ENCODE results near the gene MDK. TPM values are rescaled to one million over a fixed set of nuclear protein-coding genes. Genes with fewer than 3 reads are reported as not detected.

MDK gene
- total and polyA plus RNA-seq, 12 donors: 3.6 to 16.5 (median 5.3) TPM

GRCh38 chr11:46393231-46393616 is 11.8 kb downstream of the MDK start:
- no peaks in the 10 kb centered on the region for H3K9me3 ChIP-seq
- peaks cover 21 to 49% (median 40%) of the 10 kb centered on the region in 7 donors for H3K27me3 ChIP-seq
- no peak for ATAC-seq
- 78 to 82% methylated on average over 4 of the region's 4 CpGs for WGBS, 2 donors
- no peak overlapping the region for H3K27ac ChIP-seq
- peaks cover 19 to 43% (median 34%) of the 10 kb centered on the region in 9 donors for H3K4me1 ChIP-seq
- no peak for TF ChIP-seq CTCF (IDR thresholded peaks at IDR 0.05)
- no peak for DNase-seq
- intact Hi-C loops (cut with DNase I): loop anchor here in 3 of 10 donors (5.0 to 10.0 kb wide), 2 partner anchors 144 to 222 kb away; partner anchors contain the start of genes ATG13 (in 1 of the 3) and HARBI1 (in 1 of the 3)
- H3K36me3 ChIP-seq: peaks cover 0 to 28% (median 11%) of the 10 kb centered on the region in 9 donors
- peak overlapping the region in 3 of 10 donors; percentile 50 to 54 (median 50) for H3K4me3 ChIP-seq

GRCh38 chr11:46393759-46394158 is 12.3 kb downstream of the MDK start:
- 83 to 85% methylated on average over 4 of the region's 4 CpGs for WGBS, 2 donors
- no peak for DNase-seq
- H3K4me3 ChIP-seq: no peak overlapping the region
- H3K27ac ChIP-seq: no peak overlapping the region
- no peak for TF ChIP-seq CTCF (IDR thresholded peaks at IDR 0.05)
- H3K27me3 ChIP-seq: peaks cover 21 to 43% (median 36%) of the 10 kb centered on the region in 7 donors
- peaks cover 0 to 33% (median 11%) of the 10 kb centered on the region in 9 donors for H3K36me3 ChIP-seq
- intact Hi-C loops (cut with DNase I): loop anchor here in 3 of 10 donors (5.0 to 10.0 kb wide), 2 partner anchors 144 to 221 kb away; partner anchors contain the start of genes ATG13 (in 1 of the 3) and HARBI1 (in 1 of the 3)
- H3K4me1 ChIP-seq: peaks cover 19 to 40% (median 34%) of the 10 kb centered on the region in 9 donors
- H3K9me3 ChIP-seq: no peaks in the 10 kb centered on the region
- ATAC-seq: no peak

- intact Hi-C loops (cut with DNase I): loop anchor here in 1 of 10 donors (10.0 kb wide), 1 partner anchor 217 kb away; the partner anchor contains the start of genes ATG13 and HARBI1
- Histone ChIP-seq H3K4me3 (no peak overlapping the region), H3K9me3 (no peaks in the 10 kb centered on the region), H3K36me3 (peaks cover 0 to 53% (median 11%) of the 10 kb centered on the region in 9 donors), H3K27me3 (peaks cover 0 to 6% (median 0%) of the 10 kb centered on the region in 7 donors), H3K4me1 (peaks cover 0 to 16% (median 9%) of the 10 kb centered on the region in 9 donors), H3K27ac (no peak overlapping the region)
- 96 to 97% methylated on average over 19 of the region's 19 CpGs for WGBS, 2 donors
- DNase-seq: no peak
- ATAC-seq: no peak
- no peak for TF ChIP-seq CTCF (IDR thresholded peaks at IDR 0.05)
These were observed 16.1 kb downstream of the MDK start for GRCh38 chr11:46397526-46397925.

- no peak overlapping the region for H3K4me3 ChIP-seq
- no peak for TF ChIP-seq CTCF (IDR thresholded peaks at IDR 0.05)
- H3K9me3 ChIP-seq: no peaks in the 10 kb centered on the region
- H3K27me3 ChIP-seq: no peaks in the 10 kb centered on the region
- intact Hi-C loops (cut with DNase I): loop anchor here in 1 of 10 donors (5.0 kb wide), 1 partner anchor 209 kb away; no protein-coding TSS in a partner anchor
- WGBS, 2 donors: 44% methylated on average over 6 of the region's 6 CpGs
- H3K36me3 ChIP-seq: peaks cover 0 to 81% (median 26%) of the 10 kb centered on the region in 9 donors
- DNase-seq (peak in 1 of 2 donors; percentile 33), ATAC-seq (peak in 7 of 8 donors; percentile 38 to 76 (median 56))
- H3K27ac ChIP-seq: peak overlapping the region in 2 of 10 donors; percentile 1 to 44
- peaks cover 5 to 36% (median 16%) of the 10 kb centered on the region in 9 donors for H3K4me1 ChIP-seq
These were observed 21.8 kb downstream of the MDK start for GRCh38 chr11:46402957-46403902.

Measured in heart right ventricle (tissue), 16 donors.